Measurements from ENCODE around the gene DNAJC8.

Gene DNAJC8

DNA sequence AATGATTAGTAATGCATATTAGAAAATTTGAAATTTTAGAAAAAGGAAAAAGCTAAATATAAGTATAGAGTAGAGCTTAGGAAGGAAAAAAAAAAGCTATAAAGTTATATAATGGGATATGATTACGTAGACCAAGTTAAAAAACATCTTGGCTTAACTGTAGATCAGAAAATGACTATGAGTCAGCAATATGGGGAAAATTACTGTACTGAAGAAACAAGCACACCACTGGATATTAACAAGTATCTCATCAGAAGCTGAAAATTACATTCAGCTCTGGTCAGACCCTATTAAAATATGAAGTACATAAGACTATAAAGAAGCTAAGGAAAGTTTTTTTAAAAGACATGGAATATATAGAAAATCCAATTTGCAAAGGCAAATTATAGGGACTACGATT is 19.5 kb downstream of the DNAJC8 start:
- Histone ChIP-seq H3K27ac (no peak overlapping the region), H3K4me3 (ENCODE audit: low read depth, low read length) (no peak overlapping the region), H3K4me1 (no peaks in the 10 kb centered on the region), H3K36me3 (ENCODE audit: control insufficient read depth, insufficient read depth, low read length) (no peaks in the 10 kb centered on the region), H2AFZ (no peak overlapping the region), H3K9me3 (ENCODE audit: control insufficient read depth, low read length) (no peaks in the 10 kb centered on the region), H3K9ac (no peak overlapping the region), H3K79me2 (no peaks in the 10 kb centered on the region), H3K27me3 (ENCODE audit: control insufficient read depth, insufficient read depth, low read length) (no peaks in the 10 kb centered on the region), H3K4me2 (ENCODE audit: low read length) (no peak overlapping the region)
- TF ChIP-seq, protein P1, sequence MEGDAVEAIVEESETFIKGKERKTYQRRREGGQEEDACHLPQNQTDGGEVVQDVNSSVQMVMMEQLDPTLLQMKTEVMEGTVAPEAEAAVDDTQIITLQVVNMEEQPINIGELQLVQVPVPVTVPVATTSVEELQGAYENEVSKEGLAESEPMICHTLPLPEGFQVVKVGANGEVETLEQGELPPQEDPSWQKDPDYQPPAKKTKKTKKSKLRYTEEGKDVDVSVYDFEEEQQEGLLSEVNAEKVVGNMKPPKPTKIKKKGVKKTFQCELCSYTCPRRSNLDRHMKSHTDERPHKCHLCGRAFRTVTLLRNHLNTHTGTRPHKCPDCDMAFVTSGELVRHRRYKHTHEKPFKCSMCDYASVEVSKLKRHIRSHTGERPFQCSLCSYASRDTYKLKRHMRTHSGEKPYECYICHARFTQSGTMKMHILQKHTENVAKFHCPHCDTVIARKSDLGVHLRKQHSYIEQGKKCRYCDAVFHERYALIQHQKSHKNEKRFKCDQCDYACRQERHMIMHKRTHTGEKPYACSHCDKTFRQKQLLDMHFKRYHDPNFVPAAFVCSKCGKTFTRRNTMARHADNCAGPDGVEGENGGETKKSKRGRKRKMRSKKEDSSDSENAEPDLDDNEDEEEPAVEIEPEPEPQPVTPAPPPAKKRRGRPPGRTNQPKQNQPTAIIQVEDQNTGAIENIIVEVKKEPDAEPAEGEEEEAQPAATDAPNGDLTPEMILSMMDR (IDR thresholded peaks at IDR 0.05), result no peak

DNA sequence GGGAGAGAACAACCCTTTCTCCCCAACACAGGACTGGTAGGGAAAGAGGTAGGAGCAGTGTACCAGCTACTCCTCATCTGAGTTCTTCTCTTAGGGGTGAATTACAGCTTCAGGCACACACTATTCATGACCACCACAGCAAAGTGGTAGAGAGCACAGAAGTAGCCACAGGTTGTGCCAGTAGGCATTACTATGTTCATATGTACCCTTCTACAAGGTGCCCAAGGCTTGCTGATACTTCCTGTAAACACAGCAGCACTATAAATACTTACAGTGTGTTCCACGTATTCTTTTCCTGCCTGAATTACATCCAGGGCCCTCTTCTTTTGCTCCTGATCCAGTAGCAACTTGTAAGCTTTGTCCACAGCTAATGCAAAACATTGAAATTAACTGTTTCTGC is 23.1 kb downstream of the DNAJC8 start:
- Histone ChIP-seq H3K79me2 (no peaks in the 10 kb centered on the region), H3K9me3 (ENCODE audit: control insufficient read depth, low read length) (no peaks in the 10 kb centered on the region), H3K36me3 (ENCODE audit: control insufficient read depth, insufficient read depth, low read length) (no peaks in the 10 kb centered on the region), H2AFZ (no peak overlapping the region), H3K4me3 (ENCODE audit: low read depth, low read length) (no peak overlapping the region), H3K9ac (no peak overlapping the region), H3K4me2 (ENCODE audit: low read length) (no peak overlapping the region), H3K27me3 (ENCODE audit: control insufficient read depth, insufficient read depth, low read length) (no peaks in the 10 kb centered on the region), H3K27ac (no peak overlapping the region), H3K4me1 (no peaks in the 10 kb centered on the region)
- TF ChIP-seq, protein P1 (IDR thresholded peaks at IDR 0.05), result no peak

DNA sequence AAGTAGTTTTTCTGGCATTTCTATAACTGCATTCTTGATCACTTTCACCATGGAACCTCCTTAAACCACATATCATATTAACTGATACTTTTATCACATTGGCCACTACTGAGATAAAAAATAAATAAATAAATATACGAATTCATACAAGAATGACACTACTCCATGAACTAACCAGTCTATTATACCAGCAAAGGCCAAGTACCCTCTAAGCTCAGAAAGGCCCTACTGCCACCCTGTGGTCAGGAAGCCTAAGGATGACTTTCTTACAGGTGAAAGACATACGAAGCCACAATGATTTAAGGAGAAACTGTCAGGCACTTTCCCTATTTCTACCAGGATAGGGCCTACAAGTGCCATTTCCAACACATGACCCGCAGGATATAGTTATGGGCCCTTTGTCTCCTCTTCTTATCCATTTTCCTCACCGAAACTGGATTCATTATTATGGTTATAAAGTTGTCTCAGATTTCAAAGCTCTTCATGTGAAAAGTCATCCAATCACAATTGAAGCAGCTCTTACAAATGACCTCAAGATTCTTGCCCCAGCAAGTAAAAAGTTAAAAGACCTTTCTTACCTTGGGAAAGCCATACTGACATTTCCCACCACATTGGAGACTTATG is 23.9 kb downstream of the DNAJC8 start:
- no peak overlapping the region for H3K4me2 ChIP-seq (ENCODE audit: low read length)
- TF ChIP-seq, protein P1 (IDR thresholded peaks at IDR 0.05), result peak; percentile 45
- H3K27ac ChIP-seq, result no peak overlapping the region
- H3K9me3 ChIP-seq (ENCODE audit: control insufficient read depth, low read length), result no peaks in the 10 kb centered on the region
- no peak overlapping the region for H3K9ac ChIP-seq
- H3K79me2 ChIP-seq, result no peaks in the 10 kb centered on the region
- H2AFZ ChIP-seq, result no peak overlapping the region
- H3K27me3 ChIP-seq (ENCODE audit: control insufficient read depth, insufficient read depth, low read length), result no peaks in the 10 kb centered on the region
- H3K4me1 ChIP-seq, result no peaks in the 10 kb centered on the region
- peak overlapping the region; percentile 16 for H3K4me3 ChIP-seq (ENCODE audit: low read depth, low read length)
- no peaks in the 10 kb centered on the region for H3K36me3 ChIP-seq (ENCODE audit: control insufficient read depth, insufficient read depth, low read length)

DNA sequence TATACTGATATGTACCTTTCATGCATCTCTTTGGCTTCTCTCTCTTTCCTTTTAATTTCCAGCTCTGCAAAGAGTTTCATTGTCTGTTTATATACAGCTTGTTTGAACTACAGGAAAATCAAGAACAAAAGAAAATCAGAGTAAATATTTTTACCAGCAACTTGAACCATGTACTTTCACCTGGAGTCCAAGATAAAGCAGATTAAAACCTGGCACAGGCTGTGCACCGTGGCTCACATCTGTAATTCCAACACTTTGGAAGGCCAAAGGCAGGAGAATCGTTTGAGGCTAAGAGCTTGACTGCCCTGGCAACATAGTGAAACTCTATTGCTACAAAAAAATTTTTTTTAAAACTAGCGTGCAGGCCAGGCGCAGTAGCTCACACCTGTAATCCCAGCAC is 27.6 kb downstream of the DNAJC8 start:
- Histone ChIP-seq H3K4me1 (no peaks in the 10 kb centered on the region), H3K4me3 (ENCODE audit: low read depth, low read length) (no peak overlapping the region), H3K79me2 (no peaks in the 10 kb centered on the region), H3K9me3 (ENCODE audit: control insufficient read depth, low read length) (no peaks in the 10 kb centered on the region), H3K4me2 (ENCODE audit: low read length) (no peak overlapping the region), H3K27ac (no peak overlapping the region), H3K27me3 (ENCODE audit: control insufficient read depth, insufficient read depth, low read length) (no peaks in the 10 kb centered on the region), H3K9ac (no peak overlapping the region), H3K36me3 (ENCODE audit: control insufficient read depth, insufficient read depth, low read length) (no peaks in the 10 kb centered on the region), H2AFZ (no peak overlapping the region)
- TF ChIP-seq, protein P1 (IDR thresholded peaks at IDR 0.05), result no peak

DNA sequence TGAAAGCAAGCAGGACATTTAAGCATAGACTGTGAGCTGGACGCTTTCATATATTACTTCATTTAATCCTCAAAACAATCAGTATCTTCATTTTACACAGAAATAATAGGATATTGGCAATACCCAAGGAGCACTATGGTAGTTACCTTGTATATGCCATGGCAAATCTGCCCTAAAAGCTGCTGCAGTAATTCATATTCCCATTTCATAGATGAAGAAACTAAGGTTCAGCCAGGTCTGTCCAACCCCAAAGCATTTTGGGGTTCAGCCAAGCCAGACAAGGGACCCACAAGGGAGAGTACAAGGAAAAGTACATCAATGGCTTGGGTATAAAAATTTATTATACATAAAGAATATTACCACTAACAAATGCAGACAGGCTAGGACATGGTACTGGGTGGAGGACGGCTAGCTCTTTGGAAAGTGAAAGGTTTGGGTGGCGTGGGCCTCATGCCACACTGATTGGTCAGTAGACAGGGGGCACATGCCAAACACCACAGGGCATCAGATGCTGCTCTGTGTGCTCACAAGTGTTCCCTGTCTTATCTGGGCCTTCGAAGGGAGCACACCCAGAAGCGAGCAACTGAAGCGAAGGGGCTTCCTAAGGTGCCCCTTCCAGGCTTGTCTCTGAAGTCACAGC is 32.5 kb downstream of the DNAJC8 start:
- Histone ChIP-seq H2AFZ (no peak overlapping the region), H3K9ac (no peak overlapping the region), H3K27me3 (ENCODE audit: control insufficient read depth, insufficient read depth, low read length) (no peaks in the 10 kb centered on the region), H3K79me2 (no peaks in the 10 kb centered on the region), H3K4me1 (no peaks in the 10 kb centered on the region), H3K36me3 (ENCODE audit: control insufficient read depth, insufficient read depth, low read length) (no peaks in the 10 kb centered on the region), H3K4me2 (ENCODE audit: low read length) (no peak overlapping the region), H3K27ac (no peak overlapping the region), H3K4me3 (ENCODE audit: low read depth, low read length) (no peak overlapping the region), H3K9me3 (ENCODE audit: control insufficient read depth, low read length) (no peaks in the 10 kb centered on the region)
- TF ChIP-seq, protein P1 (IDR thresholded peaks at IDR 0.05), result no peak

Data from parathyroid adenoma (tissue), 2 donors.